ENCODE data around the gene KRT2.

The KRT2 gene

DNA sequence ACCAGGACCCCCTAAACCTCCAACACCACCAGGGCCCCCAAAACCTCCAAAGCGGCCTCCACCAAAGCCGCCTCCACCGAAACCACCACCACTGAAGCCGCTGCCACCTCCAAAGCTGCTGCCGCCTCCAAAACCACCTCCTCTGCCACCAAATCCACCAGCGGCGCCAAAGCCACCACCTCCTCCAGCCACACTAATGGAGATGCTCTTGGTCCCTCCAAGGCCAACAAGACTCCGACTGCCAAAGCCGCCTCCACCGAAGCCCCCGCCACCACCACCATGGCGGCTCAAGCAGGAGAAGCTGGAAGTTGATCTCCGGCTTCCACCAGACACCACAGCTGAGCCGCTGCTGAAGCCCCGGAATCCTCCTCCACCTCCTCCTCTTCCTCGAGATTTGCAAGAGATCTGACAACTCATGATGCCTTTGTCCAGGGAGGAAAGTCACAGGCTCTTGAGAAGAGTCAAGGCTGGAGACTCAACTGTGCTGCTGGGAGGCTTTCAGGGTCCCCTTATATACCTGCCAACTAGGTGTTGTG lies at the start of gene KRT2:
TSS of gene KRT2 (minus strand) at position 486 of the 536 bp plus-strand sequence. CDS start at position 417, 69 bp downstream.
- Histone ChIP-seq H3K4me1 (ENCODE audit: control insufficient read depth, insufficient read depth, low read length) (peaks cover 3% of the 10 kb centered on the region; the same call in 1 of the 2 replicates), H3K27me3 (ENCODE audit: control insufficient read depth, insufficient read depth, low read length) (no peaks in the 10 kb centered on the region; the same call in 1 of the 2 replicates), H3K36me3 (ENCODE audit: control insufficient read depth, insufficient read depth, low read length) (no peaks in the 10 kb centered on the region), H3K9ac (ENCODE audit: low read length) (no peak within 1 kb of the TSS), H3K4me3 (ENCODE audit: low read depth, low read length) (no peak within 1 kb of the TSS), H3K9me3 (ENCODE audit: control insufficient read depth, insufficient read depth, low read depth, low read length) (no peaks in the 10 kb centered on the region), H3K27ac (ENCODE audit: low read depth, low read length) (no peak within 1 kb of the TSS)

GRCh38 chr12:52701281-52701680 lies 49.3 kb upstream of the KRT2 start:
- Histone ChIP-seq H3K36me3 (ENCODE audit: control insufficient read depth, insufficient read depth, low read length) (no peaks in the 10 kb centered on the region), H3K4me3 (ENCODE audit: low read depth, low read length) (no peak overlapping the region), H3K9me3 (ENCODE audit: control insufficient read depth, insufficient read depth, low read depth, low read length) (no peaks in the 10 kb centered on the region), H3K27ac (ENCODE audit: low read depth, low read length) (no peak overlapping the region), H3K4me1 (ENCODE audit: control insufficient read depth, insufficient read depth, low read length) (peaks cover 9% of the 10 kb centered on the region; the same call in 1 of the 2 replicates), H3K27me3 (ENCODE audit: control insufficient read depth, insufficient read depth, low read length) (peaks cover 12% of the 10 kb centered on the region; the same call in 1 of the 2 replicates), H3K9ac (ENCODE audit: low read length) (no peak overlapping the region)

GRCh38 chr12:52699960-52700359 lies 47.9 kb upstream of the KRT2 start:
- H3K4me1 ChIP-seq (ENCODE audit: control insufficient read depth, insufficient read depth, low read length): peaks cover 9% of the 10 kb centered on the region; the same call in 1 of the 2 replicates
- no peaks in the 10 kb centered on the region for H3K9me3 ChIP-seq (ENCODE audit: control insufficient read depth, insufficient read depth, low read depth, low read length)
- no peak overlapping the region for H3K4me3 ChIP-seq (ENCODE audit: low read depth, low read length)
- H3K27me3 ChIP-seq (ENCODE audit: control insufficient read depth, insufficient read depth, low read length): peaks cover 13% of the 10 kb centered on the region; the same call in 1 of the 2 replicates
- H3K36me3 ChIP-seq (ENCODE audit: control insufficient read depth, insufficient read depth, low read length): no peaks in the 10 kb centered on the region
- no peak overlapping the region for H3K27ac ChIP-seq (ENCODE audit: low read depth, low read length)
- no peak overlapping the region for H3K9ac ChIP-seq (ENCODE audit: low read length)

GRCh38 chr12:52699373-52699772 lies 47.4 kb upstream of the KRT2 start:
- H3K9me3 ChIP-seq (ENCODE audit: control insufficient read depth, insufficient read depth, low read depth, low read length): no peaks in the 10 kb centered on the region
- H3K4me3 ChIP-seq (ENCODE audit: low read depth, low read length): no peak overlapping the region
- no peaks in the 10 kb centered on the region for H3K36me3 ChIP-seq (ENCODE audit: control insufficient read depth, insufficient read depth, low read length)
- peaks cover 15% of the 10 kb centered on the region; the same call in 1 of the 2 replicates for H3K27me3 ChIP-seq (ENCODE audit: control insufficient read depth, insufficient read depth, low read length)
- no peak overlapping the region for H3K9ac ChIP-seq (ENCODE audit: low read length)
- H3K4me1 ChIP-seq (ENCODE audit: control insufficient read depth, insufficient read depth, low read length): peaks cover 9% of the 10 kb centered on the region; the same call in 1 of the 2 replicates
- no peak overlapping the region for H3K27ac ChIP-seq (ENCODE audit: low read depth, low read length)

DNA sequence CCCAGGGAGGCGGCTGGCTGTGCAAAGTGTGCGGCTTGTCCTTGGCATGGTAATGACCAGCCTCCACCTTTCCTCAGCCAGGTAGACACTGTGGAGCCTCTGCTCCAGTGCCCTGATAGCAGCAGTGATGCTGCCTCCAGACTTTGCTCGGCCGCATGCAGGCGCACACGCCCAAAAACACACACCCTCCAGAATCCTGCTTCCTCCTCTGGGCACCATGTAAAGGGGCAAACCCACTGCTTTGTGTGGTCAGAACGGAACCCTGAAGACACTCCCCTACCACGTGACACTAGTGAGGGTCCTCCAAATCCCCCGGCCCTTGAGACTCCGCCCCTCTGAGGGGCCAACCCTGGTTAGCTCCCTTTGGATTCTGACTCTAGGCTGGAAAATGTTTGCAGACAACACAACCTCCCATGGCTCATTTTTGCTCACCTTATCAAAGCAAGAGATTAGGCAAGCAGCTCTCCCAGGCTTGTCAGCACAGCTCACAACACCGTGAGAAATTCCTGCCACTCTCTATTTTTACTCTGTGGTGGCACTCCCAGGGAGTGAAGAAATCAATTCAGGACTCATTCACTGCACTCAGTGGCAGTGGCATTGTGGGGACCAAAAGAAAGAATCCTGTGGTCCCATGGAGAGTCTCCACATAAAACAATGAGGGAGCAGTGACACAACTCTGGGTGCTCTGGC lies 46.8 kb upstream of the KRT2 start:
- no peaks in the 10 kb centered on the region for H3K36me3 ChIP-seq (ENCODE audit: control insufficient read depth, insufficient read depth, low read length)
- peaks cover 9% of the 10 kb centered on the region; the same call in 1 of the 2 replicates for H3K4me1 ChIP-seq (ENCODE audit: control insufficient read depth, insufficient read depth, low read length)
- peaks cover 13% of the 10 kb centered on the region; the same call in 1 of the 2 replicates for H3K27me3 ChIP-seq (ENCODE audit: control insufficient read depth, insufficient read depth, low read length)
- no peak overlapping the region for H3K27ac ChIP-seq (ENCODE audit: low read depth, low read length)
- no peaks in the 10 kb centered on the region for H3K9me3 ChIP-seq (ENCODE audit: control insufficient read depth, insufficient read depth, low read depth, low read length)
- H3K4me3 ChIP-seq (ENCODE audit: low read depth, low read length): no peak overlapping the region
- H3K9ac ChIP-seq (ENCODE audit: low read length): no peak overlapping the region

DNA sequence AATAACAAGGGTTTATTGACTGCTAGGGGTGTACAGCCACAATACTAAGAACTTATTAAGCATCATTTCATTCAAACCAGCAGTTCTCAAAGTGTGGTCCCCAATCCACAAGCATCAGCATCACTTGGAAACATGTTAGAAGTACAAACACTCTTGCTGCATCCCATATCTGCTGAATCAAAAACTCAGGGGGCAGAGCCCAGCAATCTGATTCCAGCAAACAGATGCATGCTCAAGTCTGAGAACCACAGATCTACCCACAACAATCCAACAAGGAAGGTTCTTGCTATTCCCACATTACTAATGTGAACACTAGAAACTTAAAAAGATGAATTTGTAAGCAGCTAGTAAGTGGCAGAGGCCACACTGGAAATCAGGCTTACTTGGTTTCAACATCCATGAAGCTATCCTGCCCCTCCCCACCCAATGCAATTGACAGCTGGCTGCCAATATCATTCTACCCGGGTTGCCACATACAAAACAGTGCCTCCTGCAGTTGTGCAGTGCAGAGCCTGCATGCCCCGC lies 45.1 kb upstream of the KRT2 start:
- H3K4me1 ChIP-seq (ENCODE audit: control insufficient read depth, insufficient read depth, low read length): peaks cover 9% of the 10 kb centered on the region; the same call in 1 of the 2 replicates
- H3K36me3 ChIP-seq (ENCODE audit: control insufficient read depth, insufficient read depth, low read length): no peaks in the 10 kb centered on the region
- H3K27me3 ChIP-seq (ENCODE audit: control insufficient read depth, insufficient read depth, low read length): peaks cover 21% of the 10 kb centered on the region
- no peak overlapping the region for H3K27ac ChIP-seq (ENCODE audit: low read depth, low read length)
- H3K9ac ChIP-seq (ENCODE audit: low read length): no peak overlapping the region
- no peaks in the 10 kb centered on the region for H3K9me3 ChIP-seq (ENCODE audit: control insufficient read depth, insufficient read depth, low read depth, low read length)
- H3K4me3 ChIP-seq (ENCODE audit: low read depth, low read length): no peak overlapping the region

- Histone ChIP-seq H3K4me3 (ENCODE audit: low read depth, low read length) (no peak overlapping the region), H3K27ac (ENCODE audit: low read depth, low read length) (no peak overlapping the region), H3K9ac (ENCODE audit: low read length) (no peak overlapping the region), H3K9me3 (ENCODE audit: control insufficient read depth, insufficient read depth, low read depth, low read length) (no peaks in the 10 kb centered on the region), H3K27me3 (ENCODE audit: control insufficient read depth, insufficient read depth, low read length) (peaks cover 26% of the 10 kb centered on the region), H3K36me3 (ENCODE audit: control insufficient read depth, insufficient read depth, low read length) (no peaks in the 10 kb centered on the region), H3K4me1 (ENCODE audit: control insufficient read depth, insufficient read depth, low read length) (peaks cover 9% of the 10 kb centered on the region; the same call in 1 of the 2 replicates)
These were observed 44.6 kb upstream of the KRT2 start for GRCh38 chr12:52696588-52696987.

DNA sequence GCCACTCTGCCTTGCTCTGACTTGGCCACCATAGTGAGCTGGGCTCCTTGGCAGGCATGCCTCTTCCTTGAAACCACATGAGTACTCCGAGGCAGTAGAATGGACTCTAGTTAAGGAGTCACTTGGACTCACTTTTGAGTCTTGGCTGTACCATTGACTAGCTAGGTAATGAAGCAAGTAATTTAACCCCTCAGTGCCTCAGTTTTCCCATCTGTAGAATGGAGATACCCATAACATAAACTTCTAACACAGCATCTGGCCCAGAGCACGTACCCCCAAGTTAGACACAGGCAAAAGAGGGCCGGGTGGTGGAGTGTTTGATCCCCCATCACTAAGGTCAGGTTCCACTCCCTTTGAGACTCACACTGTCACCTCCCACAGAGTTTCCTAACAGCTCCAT lies 43.0 kb upstream of the KRT2 start:
- Histone ChIP-seq H3K4me3 (ENCODE audit: low read depth, low read length) (no peak overlapping the region), H3K4me1 (ENCODE audit: control insufficient read depth, insufficient read depth, low read length) (peaks cover 16% of the 10 kb centered on the region), H3K27me3 (ENCODE audit: control insufficient read depth, insufficient read depth, low read length) (peaks cover 42% of the 10 kb centered on the region), H3K9ac (ENCODE audit: low read length) (no peak overlapping the region), H3K36me3 (ENCODE audit: control insufficient read depth, insufficient read depth, low read length) (no peaks in the 10 kb centered on the region), H3K27ac (ENCODE audit: low read depth, low read length) (no peak overlapping the region), H3K9me3 (ENCODE audit: control insufficient read depth, insufficient read depth, low read depth, low read length) (no peaks in the 10 kb centered on the region)

DNA sequence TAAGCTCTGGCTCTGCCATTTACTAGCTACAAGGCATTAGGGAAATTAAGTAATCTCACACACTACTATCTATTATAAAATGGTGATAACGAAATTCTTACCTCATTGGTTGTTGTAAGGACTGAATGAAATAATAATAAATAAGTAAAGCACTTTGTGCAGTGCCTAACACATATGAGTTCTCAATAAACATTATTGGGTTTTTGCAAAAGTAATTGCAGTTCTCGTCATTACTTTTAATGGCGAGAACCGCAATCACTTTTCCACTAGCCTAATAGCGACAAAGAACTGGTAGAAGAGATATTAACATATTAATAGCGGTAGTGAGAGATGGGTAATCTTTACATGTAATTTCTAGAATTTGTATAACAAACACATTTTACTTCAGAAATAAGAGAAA lies 42.1 kb upstream of the KRT2 start:
- peaks cover 46% of the 10 kb centered on the region for H3K27me3 ChIP-seq (ENCODE audit: control insufficient read depth, insufficient read depth, low read length)
- no peak overlapping the region for H3K4me3 ChIP-seq (ENCODE audit: low read depth, low read length)
- peaks cover 16% of the 10 kb centered on the region for H3K4me1 ChIP-seq (ENCODE audit: control insufficient read depth, insufficient read depth, low read length)
- H3K9ac ChIP-seq (ENCODE audit: low read length): no peak overlapping the region
- no peak overlapping the region for H3K27ac ChIP-seq (ENCODE audit: low read depth, low read length)
- H3K36me3 ChIP-seq (ENCODE audit: control insufficient read depth, insufficient read depth, low read length): no peaks in the 10 kb centered on the region
- H3K9me3 ChIP-seq (ENCODE audit: control insufficient read depth, insufficient read depth, low read depth, low read length): no peaks in the 10 kb centered on the region

- Histone ChIP-seq H3K4me3 (ENCODE audit: low read depth, low read length) (no peak overlapping the region), H3K9me3 (ENCODE audit: control insufficient read depth, insufficient read depth, low read depth, low read length) (no peaks in the 10 kb centered on the region), H3K4me1 (ENCODE audit: control insufficient read depth, insufficient read depth, low read length) (peaks cover 11% of the 10 kb centered on the region), H3K36me3 (ENCODE audit: control insufficient read depth, insufficient read depth, low read length) (no peaks in the 10 kb centered on the region), H3K9ac (ENCODE audit: low read length) (no peak overlapping the region), H3K27ac (ENCODE audit: low read depth, low read length) (no peak overlapping the region), H3K27me3 (ENCODE audit: control insufficient read depth, insufficient read depth, low read length) (peaks cover 55% of the 10 kb centered on the region)
These were observed 41.2 kb upstream of the KRT2 start for GRCh38 chr12:52693261-52693660.

DNA sequence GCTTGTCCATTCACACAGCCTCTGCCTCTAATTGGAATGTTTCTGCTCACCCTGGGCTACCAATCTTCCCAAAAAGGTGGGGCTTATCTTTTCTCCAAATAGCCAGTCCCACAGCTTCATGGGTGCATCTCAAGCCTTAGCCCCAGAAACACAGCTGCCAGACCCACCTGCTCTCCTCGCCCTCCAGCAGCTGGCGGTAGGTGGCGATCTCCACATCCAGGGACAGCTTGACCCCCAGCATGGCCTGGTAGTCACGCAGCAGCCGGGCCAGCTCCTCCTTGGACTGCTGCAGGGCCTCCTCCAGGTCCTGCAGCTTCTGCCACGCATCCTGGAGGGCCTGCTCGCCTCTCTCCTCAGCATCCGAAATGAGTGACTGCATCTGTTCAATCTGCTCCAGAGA lies 40.2 kb upstream of the KRT2 start:
- Histone ChIP-seq H3K27me3 (ENCODE audit: control insufficient read depth, insufficient read depth, low read length) (peaks cover 65% of the 10 kb centered on the region), H3K4me3 (ENCODE audit: low read depth, low read length) (no peak overlapping the region), H3K36me3 (ENCODE audit: control insufficient read depth, insufficient read depth, low read length) (no peaks in the 10 kb centered on the region), H3K27ac (ENCODE audit: low read depth, low read length) (no peak overlapping the region), H3K9ac (ENCODE audit: low read length) (no peak overlapping the region), H3K9me3 (ENCODE audit: control insufficient read depth, insufficient read depth, low read depth, low read length) (no peaks in the 10 kb centered on the region), H3K4me1 (ENCODE audit: control insufficient read depth, insufficient read depth, low read length) (peaks cover 7% of the 10 kb centered on the region)

Measured in HUES6 (cell line).